VCaP (cell line): ENCODE measurements around the gene NSMCE1.

Source experiments
- H3K27ac ChIP-seq: fragments of 450-650 bp; 2 replicates; pipeline ENCODE4 v1.5.1; 2017
- CTCF ChIP-seq: fragments of 450-650 bp; conservative IDR thresholded peaks from 2 replicates; pipeline ENCODE4 v1.5.1; 2017; ENCODE audit warnings: mild to moderate bottlenecking, moderate library complexity

The NSMCE1 gene

GRCh38 chr16:27234603-27235002, 34.0 kb downstream of the NSMCE1 start:
- peak overlapping the region; percentile 90 for H3K27ac ChIP-seq

GRCh38 chr16:27234171-27234570, 34.4 kb downstream of the NSMCE1 start:
- no peak for TF ChIP-seq CTCF
- H3K27ac ChIP-seq: peak overlapping the region; percentile 90

More at GRCh38 chr16:27234603-27235002, 34.0 kb downstream of the NSMCE1 start:
- TF ChIP-seq CTCF: no peak

GRCh38 chr16:27233731-27234130, 34.8 kb downstream of the NSMCE1 start:
- H3K27ac ChIP-seq: peak overlapping the region; percentile 90

GRCh38 chr16:27232901-27233625, 35.5 kb downstream of the NSMCE1 start:
- peak overlapping the region; percentile 90 for H3K27ac ChIP-seq
- no peak for TF ChIP-seq CTCF

More at GRCh38 chr16:27233731-27234130, 34.8 kb downstream of the NSMCE1 start:
- no peak for TF ChIP-seq CTCF

- TF ChIP-seq CTCF: no peak
- H3K27ac ChIP-seq: peak overlapping the region; percentile 90
Measured at GRCh38 chr16:27232061-27232900, 36.3 kb downstream of the NSMCE1 start.

GRCh38 chr16:27231692-27232060, 36.9 kb downstream of the NSMCE1 start:
- peak overlapping the region; percentile 90 for H3K27ac ChIP-seq
- no peak for TF ChIP-seq CTCF

GRCh38 chr16:27230562-27231001, 38.0 kb downstream of the NSMCE1 start:
- no peak for TF ChIP-seq CTCF
- H3K27ac ChIP-seq: peak overlapping the region; percentile 90; the same call in 1 of the 2 replicates
